Measurements from ENCODE around the gene CACNA1I. TPM values are rescaled to one million over a fixed set of nuclear protein-coding genes. Genes with fewer than 3 reads are reported as not detected.

Gene CACNA1I
- total and polyA plus RNA-seq, 2 experiments from 2014 or later, result 0.42 to 2.4 TPM

DNA sequence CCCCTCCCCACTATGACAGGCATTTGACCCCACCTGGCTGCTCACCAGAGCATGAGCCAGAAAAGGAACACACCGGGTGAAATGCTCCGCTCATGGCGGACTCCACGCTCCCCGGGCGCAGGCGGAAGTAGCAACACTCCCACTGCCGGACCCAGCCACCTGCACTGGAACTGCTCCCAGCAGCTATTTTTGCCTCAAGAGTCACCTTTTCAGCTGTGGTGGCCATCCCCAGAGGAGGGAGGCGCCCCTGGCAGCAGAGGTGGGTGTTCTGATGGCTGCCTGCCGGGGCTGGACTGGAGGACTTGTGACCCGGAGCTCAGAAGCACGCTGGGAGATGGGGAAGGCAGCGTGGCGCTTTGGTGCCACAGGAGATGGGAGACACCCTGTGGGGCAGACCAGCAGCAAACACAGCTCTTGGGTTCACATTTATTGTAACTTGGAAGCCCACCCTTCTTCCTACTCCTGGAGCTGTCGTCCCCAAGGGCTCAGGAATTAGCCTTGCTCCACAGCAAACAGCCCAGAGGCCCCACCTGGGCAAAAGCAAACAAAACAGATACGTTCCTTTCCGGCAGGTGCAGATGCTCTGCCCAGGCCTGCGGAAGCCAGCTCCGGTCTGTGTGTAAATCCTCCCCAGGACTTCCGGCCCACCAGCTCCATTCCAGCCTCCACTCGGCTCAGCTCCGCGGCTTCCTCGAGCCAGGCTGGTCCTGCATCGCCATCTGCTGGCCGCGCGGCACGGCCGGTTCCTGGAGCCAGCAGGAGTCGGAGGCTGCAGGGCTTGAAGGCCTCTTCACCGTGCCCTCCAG, 41.7 kb upstream of the CACNA1I start:
- Histone ChIP-seq H3K4me1 (ENCODE audit: insufficient read depth) (peaks cover 34% of the 10 kb centered on the region), H2AFZ (no peak overlapping the region), H3K36me3 (ENCODE audit: insufficient read depth) (peaks cover 10% of the 10 kb centered on the region), H3K9me2 (ENCODE audit: insufficient read depth) (no peaks in the 10 kb centered on the region), H3K27me3 (ENCODE audit: insufficient read depth) (no peaks in the 10 kb centered on the region), H3F3A (replicated peaks; ENCODE audit: low read depth) (peaks cover 50% of the 10 kb centered on the region), H3K4me3 (0 out of 2 replicates have a peak overlapping the region, but pooled peaks have one; percentile 9), H4K20me1 (replicated peaks; ENCODE audit: insufficient read depth) (peaks cover 32% of the 10 kb centered on the region), H3K27ac (ENCODE audit: low read depth) (peak overlapping the region; percentile 86; the same call in 1 of the 2 replicates), H3K4me2 (peak overlapping the region; percentile 60), H3K79me2 (replicated peaks; ENCODE audit: insufficient read depth) (peaks cover 21% of the 10 kb centered on the region)
- Mint-ChIP-seq H3K4me1 (peaks cover 53% of the 10 kb centered on the region), H3K27ac (no peak overlapping the region), H3K9me3 (peaks cover 2% of the 10 kb centered on the region; the same call in 2 of the 3 replicates), H3K4me3 (no peak overlapping the region; the same call in 2 of the 3 replicates), H3K27me3 (ENCODE audit: insufficient read depth, low read depth, poor library complexity) (peaks cover 36% of the 10 kb centered on the region), H3K36me3 (ENCODE audit: low read depth) (peaks cover 54% of the 10 kb centered on the region)
- peak; percentile 46; the same call in 1 of the 2 replicates for TF ChIP-seq POLR2AphosphoS5 (IDR thresholded peaks at IDR 0.05; ENCODE audit: low read depth)
- TF ChIP-seq CREB1 (CRISPR knock-in tag; IDR thresholded peaks at IDR 0.05; ENCODE audit: low read depth), result peak; percentile 73
- TF ChIP-seq, protein P1, sequence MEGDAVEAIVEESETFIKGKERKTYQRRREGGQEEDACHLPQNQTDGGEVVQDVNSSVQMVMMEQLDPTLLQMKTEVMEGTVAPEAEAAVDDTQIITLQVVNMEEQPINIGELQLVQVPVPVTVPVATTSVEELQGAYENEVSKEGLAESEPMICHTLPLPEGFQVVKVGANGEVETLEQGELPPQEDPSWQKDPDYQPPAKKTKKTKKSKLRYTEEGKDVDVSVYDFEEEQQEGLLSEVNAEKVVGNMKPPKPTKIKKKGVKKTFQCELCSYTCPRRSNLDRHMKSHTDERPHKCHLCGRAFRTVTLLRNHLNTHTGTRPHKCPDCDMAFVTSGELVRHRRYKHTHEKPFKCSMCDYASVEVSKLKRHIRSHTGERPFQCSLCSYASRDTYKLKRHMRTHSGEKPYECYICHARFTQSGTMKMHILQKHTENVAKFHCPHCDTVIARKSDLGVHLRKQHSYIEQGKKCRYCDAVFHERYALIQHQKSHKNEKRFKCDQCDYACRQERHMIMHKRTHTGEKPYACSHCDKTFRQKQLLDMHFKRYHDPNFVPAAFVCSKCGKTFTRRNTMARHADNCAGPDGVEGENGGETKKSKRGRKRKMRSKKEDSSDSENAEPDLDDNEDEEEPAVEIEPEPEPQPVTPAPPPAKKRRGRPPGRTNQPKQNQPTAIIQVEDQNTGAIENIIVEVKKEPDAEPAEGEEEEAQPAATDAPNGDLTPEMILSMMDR (conservative IDR thresholded peaks at IDR 0.05; ENCODE audit: low read depth in 2 of 2), result peak; percentile 90 to 100
- no peak for TF ChIP-seq EZH2phosphoT487 (IDR thresholded peaks at IDR 0.05; ENCODE audit: unreplicated experiment)
- TF ChIP-seq, protein P2, sequence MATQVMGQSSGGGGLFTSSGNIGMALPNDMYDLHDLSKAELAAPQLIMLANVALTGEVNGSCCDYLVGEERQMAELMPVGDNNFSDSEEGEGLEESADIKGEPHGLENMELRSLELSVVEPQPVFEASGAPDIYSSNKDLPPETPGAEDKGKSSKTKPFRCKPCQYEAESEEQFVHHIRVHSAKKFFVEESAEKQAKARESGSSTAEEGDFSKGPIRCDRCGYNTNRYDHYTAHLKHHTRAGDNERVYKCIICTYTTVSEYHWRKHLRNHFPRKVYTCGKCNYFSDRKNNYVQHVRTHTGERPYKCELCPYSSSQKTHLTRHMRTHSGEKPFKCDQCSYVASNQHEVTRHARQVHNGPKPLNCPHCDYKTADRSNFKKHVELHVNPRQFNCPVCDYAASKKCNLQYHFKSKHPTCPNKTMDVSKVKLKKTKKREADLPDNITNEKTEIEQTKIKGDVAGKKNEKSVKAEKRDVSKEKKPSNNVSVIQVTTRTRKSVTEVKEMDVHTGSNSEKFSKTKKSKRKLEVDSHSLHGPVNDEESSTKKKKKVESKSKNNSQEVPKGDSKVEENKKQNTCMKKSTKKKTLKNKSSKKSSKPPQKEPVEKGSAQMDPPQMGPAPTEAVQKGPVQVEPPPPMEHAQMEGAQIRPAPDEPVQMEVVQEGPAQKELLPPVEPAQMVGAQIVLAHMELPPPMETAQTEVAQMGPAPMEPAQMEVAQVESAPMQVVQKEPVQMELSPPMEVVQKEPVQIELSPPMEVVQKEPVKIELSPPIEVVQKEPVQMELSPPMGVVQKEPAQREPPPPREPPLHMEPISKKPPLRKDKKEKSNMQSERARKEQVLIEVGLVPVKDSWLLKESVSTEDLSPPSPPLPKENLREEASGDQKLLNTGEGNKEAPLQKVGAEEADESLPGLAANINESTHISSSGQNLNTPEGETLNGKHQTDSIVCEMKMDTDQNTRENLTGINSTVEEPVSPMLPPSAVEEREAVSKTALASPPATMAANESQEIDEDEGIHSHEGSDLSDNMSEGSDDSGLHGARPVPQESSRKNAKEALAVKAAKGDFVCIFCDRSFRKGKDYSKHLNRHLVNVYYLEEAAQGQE (IDR thresholded peaks at IDR 0.05; ENCODE audit: unreplicated experiment), result peak; percentile 30
- TF ChIP-seq, protein P3, sequence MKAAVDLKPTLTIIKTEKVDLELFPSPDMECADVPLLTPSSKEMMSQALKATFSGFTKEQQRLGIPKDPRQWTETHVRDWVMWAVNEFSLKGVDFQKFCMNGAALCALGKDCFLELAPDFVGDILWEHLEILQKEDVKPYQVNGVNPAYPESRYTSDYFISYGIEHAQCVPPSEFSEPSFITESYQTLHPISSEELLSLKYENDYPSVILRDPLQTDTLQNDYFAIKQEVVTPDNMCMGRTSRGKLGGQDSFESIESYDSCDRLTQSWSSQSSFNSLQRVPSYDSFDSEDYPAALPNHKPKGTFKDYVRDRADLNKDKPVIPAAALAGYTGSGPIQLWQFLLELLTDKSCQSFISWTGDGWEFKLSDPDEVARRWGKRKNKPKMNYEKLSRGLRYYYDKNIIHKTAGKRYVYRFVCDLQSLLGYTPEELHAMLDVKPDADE (IDR thresholded peaks at IDR 0.05), result 0 out of 2 replicates have a peak, but pooled peaks have one; percentile 36
- ATAC-seq (peak; percentile 22), DNase-seq (ENCODE audit: low spot score) (peak; percentile 96)

DNA sequence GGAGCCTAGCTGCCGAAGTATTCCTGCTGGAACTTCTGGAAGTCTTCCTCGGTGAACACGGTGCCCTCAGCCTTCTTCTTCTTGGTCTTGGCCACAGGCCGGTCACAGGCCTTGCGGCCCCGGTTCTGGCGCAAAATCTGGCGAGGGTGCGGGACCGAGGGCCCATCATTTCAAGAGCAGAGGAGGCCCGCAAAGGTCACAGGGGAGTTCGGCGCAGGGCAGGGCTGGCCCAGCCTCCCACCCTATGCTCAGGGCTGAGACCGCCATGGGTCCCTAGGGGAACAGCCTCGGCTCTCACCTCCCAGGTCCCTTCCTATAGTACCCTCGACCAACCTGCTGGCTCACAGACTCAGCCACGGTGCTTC, 41.1 kb upstream of the CACNA1I start:
- Mint-ChIP-seq H3K36me3 (ENCODE audit: low read depth) (peaks cover 48% of the 10 kb centered on the region), H3K27me3 (ENCODE audit: insufficient read depth, low read depth, poor library complexity) (peaks cover 36% of the 10 kb centered on the region), H3K27ac (no peak overlapping the region), H3K4me3 (no peak overlapping the region; the same call in 2 of the 3 replicates), H3K9me3 (peaks cover 2% of the 10 kb centered on the region; the same call in 2 of the 3 replicates), H3K4me1 (peaks cover 59% of the 10 kb centered on the region)
- H3K27me3 ChIP-seq (ENCODE audit: insufficient read depth), result no peaks in the 10 kb centered on the region
- H3K27ac ChIP-seq (ENCODE audit: low read depth), result peak overlapping the region; percentile 86
- H3K9me2 ChIP-seq (ENCODE audit: insufficient read depth), result no peaks in the 10 kb centered on the region
- H3K4me1 ChIP-seq (ENCODE audit: insufficient read depth), result peaks cover 38% of the 10 kb centered on the region
- DNase-seq (ENCODE audit: low spot score) (no peak), ATAC-seq (no peak)
- peaks cover 51% of the 10 kb centered on the region for H3F3A ChIP-seq (replicated peaks; ENCODE audit: low read depth)
- H3K4me3 ChIP-seq, result no peak overlapping the region
- peaks cover 21% of the 10 kb centered on the region for H3K79me2 ChIP-seq (replicated peaks; ENCODE audit: insufficient read depth)
- H3K4me2 ChIP-seq, result peak overlapping the region; percentile 60
- no peak overlapping the region for H2AFZ ChIP-seq
- peaks cover 10% of the 10 kb centered on the region for H3K36me3 ChIP-seq (ENCODE audit: insufficient read depth)
- peaks cover 32% of the 10 kb centered on the region for H4K20me1 ChIP-seq (replicated peaks; ENCODE audit: insufficient read depth)
- TF ChIP-seq, protein P1 (conservative IDR thresholded peaks at IDR 0.05; ENCODE audit: low read depth in 2 of 2), result peak in 1 of 2 experiments; percentile 2; a peak in 1 of 4 replicates
- TF ChIP-seq, protein P2 (IDR thresholded peaks at IDR 0.05; ENCODE audit: unreplicated experiment), result no peak

All from GM23338 (cell line).